ENCODE data around the gene PTPRN2.
"Not testable (repeated sequence)": the region's sequence is repeated elsewhere in the genome, so short reads cannot be mapped to it uniquely, and the experiment has no call there.

The PTPRN2 gene

GRCh38 chr7:158428131-158428836, 159.3 kb downstream of the PTPRN2 start:
- DNase-seq (ENCODE audit: insufficient read length, low spot score) (no peak), FAIRE-seq (no peak)
- TF ChIP-seq CTCF (IDR thresholded peaks at IDR 0.05; ENCODE audit: insufficient read depth, missing control alignments), result no peak

- FAIRE-seq, result not testable (repeated sequence)
Observed at GRCh38 chr7:158425676-158426075, 161.9 kb downstream of the PTPRN2 start.

GRCh38 chr7:158424531-158424930, 163.1 kb downstream of the PTPRN2 start:
- TF ChIP-seq CTCF (IDR thresholded peaks at IDR 0.05; ENCODE audit: insufficient read depth, missing control alignments), result no peak
- no peak for FAIRE-seq
- DNase-seq (ENCODE audit: insufficient read length, low spot score), result no peak

More at GRCh38 chr7:158425676-158426075, 161.9 kb downstream of the PTPRN2 start:
- not testable (repeated sequence) for DNase-seq (ENCODE audit: insufficient read length, low spot score)

GRCh38 chr7:158424011-158424410, 163.6 kb downstream of the PTPRN2 start:
- FAIRE-seq (no peak), DNase-seq (ENCODE audit: insufficient read length, low spot score) (no peak)
- no peak for TF ChIP-seq CTCF (IDR thresholded peaks at IDR 0.05; ENCODE audit: insufficient read depth, missing control alignments)

GRCh38 chr7:158422887-158423560, 164.6 kb downstream of the PTPRN2 start:
- no peak for FAIRE-seq
- DNase-seq (ENCODE audit: insufficient read length, low spot score), result no peak
- no peak for TF ChIP-seq CTCF (IDR thresholded peaks at IDR 0.05; ENCODE audit: insufficient read depth, missing control alignments)

- DNase-seq (ENCODE audit: insufficient read length, low spot score) (no peak), FAIRE-seq (no peak)
- no peak for TF ChIP-seq CTCF (IDR thresholded peaks at IDR 0.05; ENCODE audit: insufficient read depth, missing control alignments)
Observed at GRCh38 chr7:158422196-158422886, 165.3 kb downstream of the PTPRN2 start.

- FAIRE-seq (no peak), DNase-seq (ENCODE audit: insufficient read length, low spot score) (no peak)
- TF ChIP-seq CTCF (IDR thresholded peaks at IDR 0.05; ENCODE audit: insufficient read depth, missing control alignments), result no peak
Observed at GRCh38 chr7:158421361-158421760, 166.3 kb downstream of the PTPRN2 start.
